LNCaP clone FGC (cell line): ENCODE results near the gene GNG12.

Source experiments
- DNase-seq: peaks from one replicate; pipeline ENCODE4 v3.0.0-alpha.2; 2011; ENCODE audit warnings: low read depth
- H3K4me3 ChIP-seq: 2 replicates; pipeline ENCODE4 v1.5.1; 2011; ENCODE audit warnings: mild to moderate bottlenecking, low read depth, low read length, control low read depth
- CTCF ChIP-seq: IDR thresholded peaks from 2 replicates; pipeline ENCODE4 v1.5.1; 2012; ENCODE audit warnings: mild to moderate bottlenecking; ENCODE audit not compliant: control insufficient read depth, insufficient read depth; ENCODE audit errors: extremely low read depth

Gene GNG12

DNA sequence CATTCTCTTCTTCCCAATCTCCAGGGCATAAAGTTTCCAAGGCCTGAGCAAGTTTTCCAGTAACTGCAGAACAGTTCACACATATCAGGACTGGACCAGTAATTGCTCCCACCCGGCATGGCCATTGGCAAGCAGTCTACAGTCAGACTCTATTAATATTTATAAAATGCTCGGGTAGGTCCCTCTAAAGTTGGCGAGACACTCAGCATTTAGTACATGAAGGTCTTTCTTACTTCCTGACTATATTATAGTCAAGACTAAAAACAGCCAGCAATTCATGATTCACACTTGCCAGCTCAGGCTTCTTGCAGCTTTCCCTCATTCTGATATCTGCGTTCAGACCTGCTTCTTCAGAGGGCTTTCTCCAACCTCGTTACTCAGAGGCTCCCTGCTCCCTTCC is 122.8 kb downstream of the GNG12 start:
- no peak for DNase-seq
- no peak overlapping the region for H3K4me3 ChIP-seq
- no peak for TF ChIP-seq CTCF

DNA sequence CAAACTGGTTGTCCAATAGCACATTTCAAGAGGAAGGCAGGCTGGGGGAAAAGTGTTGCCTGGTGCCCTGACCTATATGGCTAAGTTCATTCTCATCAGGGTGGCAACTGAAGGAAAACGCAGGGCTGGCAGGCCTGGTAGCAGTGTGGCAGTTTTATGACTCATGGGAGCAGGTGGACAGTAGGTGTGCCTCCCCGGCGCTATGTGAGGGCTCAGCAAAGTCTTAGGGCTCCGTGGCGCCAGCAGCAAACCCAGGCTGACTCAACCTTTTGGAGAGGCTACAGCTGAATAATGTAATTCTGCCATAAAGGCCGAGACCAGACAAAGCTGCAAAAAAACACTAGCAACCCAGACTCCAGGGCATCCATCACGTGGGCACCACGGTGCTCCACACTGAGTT is 124.7 kb downstream of the GNG12 start:
- DNase-seq = no peak
- no peak for TF ChIP-seq CTCF

DNA sequence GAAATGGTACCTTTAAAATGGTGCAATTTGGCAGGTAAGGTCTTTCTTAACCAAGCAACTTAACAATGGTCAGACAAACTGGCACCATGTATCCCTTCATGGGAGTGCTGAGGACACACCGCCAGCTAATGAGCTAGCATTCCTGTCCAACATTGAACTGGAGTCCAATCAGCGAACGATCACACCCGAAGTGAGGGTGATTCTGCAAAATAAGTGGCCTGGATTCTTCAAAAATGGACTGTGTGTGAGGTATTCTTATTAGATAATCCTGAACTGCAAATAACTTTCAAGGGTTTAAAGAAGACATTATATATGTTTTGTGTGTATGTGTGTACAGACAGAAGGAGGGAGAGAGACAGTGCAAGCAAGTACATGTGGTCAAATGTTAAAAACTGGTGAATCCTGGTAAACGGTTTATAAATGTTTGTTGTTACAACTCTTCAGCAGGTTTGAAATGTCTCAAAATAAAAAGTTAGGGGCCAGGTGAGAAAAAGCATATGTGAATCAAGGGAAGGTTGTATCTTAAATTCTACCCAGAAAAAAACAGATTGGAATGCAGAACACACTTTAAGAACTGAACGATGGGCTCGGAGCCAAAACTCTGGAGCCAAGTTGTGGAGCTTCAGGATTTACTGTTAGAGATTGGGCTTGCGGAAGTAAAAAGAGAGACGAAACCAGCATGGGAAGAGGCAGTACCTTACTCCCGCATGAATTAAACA is 127.4 kb downstream of the GNG12 start:
- no peak for TF ChIP-seq CTCF
- no peak for DNase-seq
- no peak overlapping the region for H3K4me3 ChIP-seq

More for the DNA sequence above, 124.7 kb downstream of the GNG12 start:
- H3K4me3 ChIP-seq = no peak overlapping the region

- no peak for TF ChIP-seq CTCF
- H3K4me3 ChIP-seq = no peak overlapping the region
- no peak for DNase-seq
These were observed 128.9 kb downstream of the GNG12 start for GRCh38 chr1:67704351-67704750.

DNA sequence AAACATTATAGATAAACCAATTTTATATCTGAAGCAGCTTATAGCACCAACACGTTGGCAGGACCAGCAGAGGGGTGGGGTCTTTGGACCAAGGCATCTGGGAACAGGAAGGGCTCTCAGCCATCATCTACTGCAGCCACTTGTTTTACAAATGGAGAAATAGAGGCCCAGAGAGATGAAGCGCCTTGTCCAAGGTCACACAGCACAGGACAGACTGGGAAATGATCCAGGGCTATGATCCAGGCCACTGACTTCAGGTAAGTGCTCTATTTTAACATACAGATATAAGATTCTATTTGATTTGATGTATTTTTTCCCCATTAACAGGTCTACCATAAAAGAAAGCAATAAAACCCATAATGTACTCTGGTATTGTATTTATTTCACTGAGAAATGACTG is 131.4 kb downstream of the GNG12 start:
- no peak for DNase-seq
- H3K4me3 ChIP-seq = no peak overlapping the region
- no peak for TF ChIP-seq CTCF

GRCh38 chr1:67700692-67701410 is 132.4 kb downstream of the GNG12 start:
- no peak overlapping the region for H3K4me3 ChIP-seq
- DNase-seq = no peak
- no peak for TF ChIP-seq CTCF

GRCh38 chr1:67700220-67700619 is 133.0 kb downstream of the GNG12 start:
- TF ChIP-seq CTCF = no peak
- DNase-seq = no peak
- no peak overlapping the region for H3K4me3 ChIP-seq
